Central memory CD8-positive, alpha-beta T cell (primary cell): Measurements from ENCODE around the gene OLFML2B.
"Not testable (repeated sequence)": the region's sequence is repeated elsewhere in the genome, so short reads cannot be mapped to it uniquely, and the experiment has no call there.

Source experiments
- ATAC-seq: fragments of 150-1000 bp; cut with Tn5 transposase; replicated peaks from 2 replicates; pipeline ENCODE4 v1.10.0; 2022; ENCODE audit warnings: mild to moderate bottlenecking, moderate FRiP score, moderate number of reproducible peaks; ENCODE audit not compliant: poor library complexity, severe bottlenecking; ENCODE audit errors: extremely low read depth
- DNase-seq, 2 donors: peaks; one replicate each; pipeline ENCODE4 v3.0.0; 2021; ENCODE audit warnings: low spot score in 2 of 2
- H3K27ac Mint-ChIP-seq: one replicate; pipeline ENCODE4 v1.8.0; 2022; ENCODE audit warnings: low read depth, mild to moderate bottlenecking, moderate library complexity, mixed read lengths
- H3K27me3 Mint-ChIP-seq: one replicate; pipeline ENCODE4 v1.8.0; 2022; ENCODE audit warnings: mixed read lengths
- H3K36me3 Mint-ChIP-seq: one replicate; pipeline ENCODE4 v1.8.0; 2022; ENCODE audit warnings: mild to moderate bottlenecking, moderate library complexity, mixed read lengths; ENCODE audit not compliant: insufficient read depth
- H3K4me1 Mint-ChIP-seq: one replicate; pipeline ENCODE4 v1.8.0; 2022; ENCODE audit warnings: mixed read lengths
- H3K4me3 Mint-ChIP-seq: one replicate; pipeline ENCODE4 v1.8.0; 2022; ENCODE audit warnings: mild to moderate bottlenecking, moderate library complexity, mixed read lengths
- H3K9me3 Mint-ChIP-seq: one replicate; pipeline ENCODE4 v1.8.0; 2022; ENCODE audit warnings: mixed read lengths

The OLFML2B gene

DNA sequence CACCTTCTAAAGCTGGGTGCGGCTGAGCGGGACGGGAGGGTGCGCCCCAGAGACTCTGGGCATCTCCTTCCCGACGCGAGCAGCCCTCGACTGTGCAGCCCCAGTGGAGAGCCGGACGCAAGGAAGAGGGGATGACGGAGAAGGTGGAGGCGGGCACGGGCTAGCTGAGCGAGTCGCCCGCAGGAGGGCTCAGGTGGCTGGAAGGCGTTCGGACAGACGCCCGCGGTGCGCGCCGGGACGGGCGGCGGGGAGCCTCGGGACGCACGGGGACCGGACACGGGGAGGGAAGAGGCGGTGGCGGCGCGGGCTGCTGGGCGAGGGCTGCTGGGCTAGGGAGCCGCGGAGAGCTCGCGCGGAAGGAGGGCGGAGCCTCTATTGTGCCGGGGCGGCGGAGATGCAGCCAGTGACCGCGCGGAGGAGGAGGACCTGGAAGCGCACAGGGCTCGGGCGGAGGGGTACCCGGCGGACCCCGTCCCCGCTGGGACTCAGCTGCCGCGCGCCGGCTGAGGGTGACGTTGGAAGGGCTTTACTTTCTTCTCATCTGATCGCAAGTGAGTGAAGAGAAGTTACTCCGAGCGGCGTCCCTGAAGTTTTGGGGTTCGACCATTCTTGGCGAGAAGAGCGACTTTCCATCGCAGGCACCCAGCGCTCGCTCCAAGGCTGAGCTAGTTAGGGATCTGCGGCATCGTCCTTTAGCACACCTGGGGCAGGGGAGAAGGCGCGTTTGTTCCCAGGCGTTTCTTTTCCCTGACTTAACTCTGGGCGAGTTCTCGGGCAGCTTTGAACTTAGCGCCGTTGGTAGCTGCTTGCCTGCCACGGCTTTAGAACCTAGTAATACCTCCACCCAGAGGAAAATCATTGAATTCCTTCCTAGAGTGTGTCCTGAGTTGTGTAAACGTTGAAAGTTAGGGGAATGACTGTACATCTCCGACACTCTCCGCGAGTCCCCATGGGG lies at the start of gene OLFML2B:
OLFML2B (minus strand) TSS at position 323 of the 955 bp plus-strand sequence. CDS start 439 bp downstream, outside the sequence.
- Mint-ChIP-seq H3K27ac (no peak within 1 kb of the TSS), H3K27me3 (peaks cover 85% of the 10 kb centered on the region), H3K9me3 (no peaks in the 10 kb centered on the region), H3K36me3 (no peaks in the 10 kb centered on the region), H3K4me3 (peak within 1 kb of the TSS; percentile 90), H3K4me1 (peaks cover 14% of the 10 kb centered on the region)
- ATAC-seq (peak; percentile 65), DNase-seq (no peak)

DNA sequence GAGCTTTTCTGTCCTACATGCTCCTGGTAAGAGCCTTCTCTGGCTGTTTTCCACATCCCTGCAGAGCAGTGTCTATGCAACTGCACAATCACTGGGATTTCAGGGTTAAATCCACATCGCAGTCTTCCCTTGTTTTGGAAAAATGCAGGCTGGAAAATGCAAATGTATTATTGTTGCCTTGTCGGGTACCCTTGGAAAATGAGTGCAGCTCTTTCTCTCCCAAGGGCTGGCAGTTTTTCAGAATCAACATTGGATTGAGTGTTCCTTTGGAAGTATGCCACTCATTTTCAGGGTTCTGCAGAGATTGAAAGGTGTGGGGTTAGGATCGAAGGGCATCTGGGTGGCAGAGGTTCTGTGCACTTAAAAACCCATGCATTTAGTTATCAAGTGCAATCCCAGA lies 49.1 kb upstream of the OLFML2B start:
- ATAC-seq (no peak), DNase-seq (no peak)
- Mint-ChIP-seq H3K4me3 (no peak overlapping the region), H3K4me1 (peaks cover 4% of the 10 kb centered on the region), H3K27me3 (peaks cover 84% of the 10 kb centered on the region), H3K36me3 (no peaks in the 10 kb centered on the region), H3K27ac (no peak overlapping the region), H3K9me3 (no peaks in the 10 kb centered on the region)

DNA sequence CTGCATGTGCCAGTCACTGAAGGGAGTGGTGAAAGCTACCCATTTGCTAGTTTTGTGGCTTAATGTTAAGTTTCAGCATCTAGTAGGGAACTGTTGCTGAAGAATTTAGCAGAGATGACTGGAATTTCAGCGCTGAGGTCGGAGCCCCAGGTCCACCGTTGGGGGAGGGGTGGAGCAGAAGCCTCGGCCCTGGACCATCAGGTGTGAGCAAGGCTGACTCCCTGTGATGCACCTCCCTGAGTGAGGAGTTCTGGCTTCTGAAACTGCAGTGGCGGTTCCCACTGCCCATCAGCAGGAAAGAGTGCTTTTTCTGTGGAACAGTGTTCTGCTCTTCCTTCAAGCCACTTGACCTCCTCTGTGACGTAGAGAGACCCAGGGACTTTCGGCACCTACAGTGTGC lies 47.2 kb upstream of the OLFML2B start:
- ATAC-seq (no peak), DNase-seq (no peak)
- Mint-ChIP-seq H3K9me3 (no peaks in the 10 kb centered on the region), H3K4me3 (peak overlapping the region; percentile 23), H3K27ac (no peak overlapping the region), H3K36me3 (no peaks in the 10 kb centered on the region), H3K4me1 (peaks cover 4% of the 10 kb centered on the region), H3K27me3 (peaks cover 73% of the 10 kb centered on the region)

DNA sequence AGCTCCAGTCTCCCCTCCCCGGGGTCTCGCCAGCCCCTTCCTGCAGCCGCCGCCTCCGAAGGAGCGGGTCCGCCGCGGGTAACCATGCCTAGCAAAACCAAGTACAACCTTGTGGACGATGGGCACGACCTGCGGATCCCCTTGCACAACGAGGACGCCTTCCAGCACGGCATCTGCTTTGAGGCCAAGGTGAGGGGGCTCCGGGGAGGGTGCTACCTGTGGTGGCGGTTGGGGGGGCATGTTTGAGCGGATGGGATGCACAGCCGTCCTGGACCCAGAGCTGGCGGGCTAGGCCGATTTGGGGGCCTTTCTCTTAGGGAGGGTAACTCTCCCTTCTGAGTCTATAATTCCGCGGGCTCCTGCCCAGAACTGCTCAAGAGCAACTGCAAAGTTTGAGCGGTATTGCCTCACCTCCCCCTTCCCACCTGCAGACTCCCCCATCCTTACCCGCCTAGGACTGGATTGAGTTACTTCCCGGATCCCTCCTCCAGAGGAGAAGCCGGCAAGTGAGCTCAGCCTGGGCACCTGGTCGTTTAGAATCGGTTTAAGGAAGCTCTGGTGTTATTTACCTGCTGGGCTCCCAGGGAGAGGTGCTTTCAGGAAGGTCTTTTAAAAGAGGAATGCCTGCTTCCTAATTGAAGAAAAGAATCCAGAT lies 46.6 kb upstream of the OLFML2B start:
- ATAC-seq (no peak), DNase-seq (no peak)
- Mint-ChIP-seq H3K27ac (no peak overlapping the region), H3K9me3 (no peaks in the 10 kb centered on the region), H3K36me3 (no peaks in the 10 kb centered on the region), H3K4me3 (peak overlapping the region; percentile 81), H3K4me1 (peaks cover 4% of the 10 kb centered on the region), H3K27me3 (peaks cover 73% of the 10 kb centered on the region)

- peak within 1 kb of the TSS; percentile 81 for H3K4me3 Mint-ChIP-seq
- DNase-seq = peak; percentile 35 to 42
- H3K36me3 Mint-ChIP-seq = no peaks in the 10 kb centered on the region
- no peak within 1 kb of the TSS for H3K27ac Mint-ChIP-seq
- no peaks in the 10 kb centered on the region for H3K9me3 Mint-ChIP-seq
- ATAC-seq = peak; percentile 94
- peaks cover 73% of the 10 kb centered on the region for H3K27me3 Mint-ChIP-seq
- peaks cover 4% of the 10 kb centered on the region for H3K4me1 Mint-ChIP-seq
These were observed 45.8 kb upstream of the OLFML2B start, which contains the start of gene NOS1AP for GRCh38 chr1:162069334-162070093. TSS of gene NOS1AP (plus strand) at chr1:162069691. CDS start at chr1:162070178, 487 bp downstream.

DNA sequence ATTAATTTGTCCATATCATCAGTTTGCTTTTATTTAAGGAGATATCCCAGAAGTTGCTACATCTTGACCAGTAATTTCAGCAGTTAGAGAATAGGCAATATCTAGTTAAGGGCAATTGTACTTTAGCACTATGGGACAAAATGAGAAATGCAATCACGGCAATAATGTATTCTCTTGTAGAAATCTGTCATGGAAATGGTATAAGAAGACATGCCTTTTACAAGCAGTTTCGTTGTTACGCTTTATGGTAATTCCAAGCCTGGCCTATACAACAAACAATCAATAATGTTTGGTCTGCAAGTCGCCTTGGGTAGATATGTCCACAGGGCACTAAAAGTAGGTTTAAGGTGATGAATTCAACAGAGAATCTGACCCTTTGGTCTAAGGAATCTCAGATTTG lies 44.6 kb upstream of the OLFML2B start:
- DNase-seq = no peak
- H3K4me3 Mint-ChIP-seq = peak overlapping the region; percentile 54
- H3K36me3 Mint-ChIP-seq = no peaks in the 10 kb centered on the region
- H3K9me3 Mint-ChIP-seq = no peaks in the 10 kb centered on the region
- H3K27ac Mint-ChIP-seq = no peak overlapping the region
- H3K4me1 Mint-ChIP-seq = peaks cover 4% of the 10 kb centered on the region
- ATAC-seq = no peak
- peaks cover 77% of the 10 kb centered on the region for H3K27me3 Mint-ChIP-seq

DNA sequence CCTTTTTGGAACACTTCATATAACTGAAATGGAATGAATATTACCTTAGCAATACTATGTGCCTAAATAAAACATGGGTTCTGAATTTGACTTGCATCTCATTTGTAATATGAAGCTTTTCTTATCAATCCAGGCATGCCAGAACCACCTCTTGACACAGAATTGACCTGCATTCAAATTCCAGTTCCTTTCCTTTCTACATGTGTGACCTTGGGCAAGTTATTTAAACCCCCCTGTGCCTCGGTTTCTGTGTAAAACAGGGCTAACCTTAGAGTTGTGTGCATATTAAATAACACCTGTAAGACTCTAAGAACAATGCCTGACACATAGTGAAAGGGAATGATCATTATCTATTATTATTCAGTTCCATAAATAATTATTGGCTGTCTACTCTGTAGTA lies 43.8 kb upstream of the OLFML2B start:
- Mint-ChIP-seq H3K27ac (no peak overlapping the region), H3K4me1 (peaks cover 4% of the 10 kb centered on the region), H3K4me3 (no peak overlapping the region), H3K9me3 (no peaks in the 10 kb centered on the region), H3K27me3 (peaks cover 81% of the 10 kb centered on the region), H3K36me3 (no peaks in the 10 kb centered on the region)
- no peak for ATAC-seq
- DNase-seq = no peak

GRCh38 chr1:162066836-162067235 lies 43.2 kb upstream of the OLFML2B start:
- DNase-seq, H3K4me1 Mint-ChIP-seq, H3K4me3 Mint-ChIP-seq, H3K9me3 Mint-ChIP-seq, H3K27ac Mint-ChIP-seq, H3K36me3 Mint-ChIP-seq, ATAC-seq: not testable (repeated sequence)
- H3K27me3 Mint-ChIP-seq = peaks cover 81% of the 10 kb centered on the region

DNA sequence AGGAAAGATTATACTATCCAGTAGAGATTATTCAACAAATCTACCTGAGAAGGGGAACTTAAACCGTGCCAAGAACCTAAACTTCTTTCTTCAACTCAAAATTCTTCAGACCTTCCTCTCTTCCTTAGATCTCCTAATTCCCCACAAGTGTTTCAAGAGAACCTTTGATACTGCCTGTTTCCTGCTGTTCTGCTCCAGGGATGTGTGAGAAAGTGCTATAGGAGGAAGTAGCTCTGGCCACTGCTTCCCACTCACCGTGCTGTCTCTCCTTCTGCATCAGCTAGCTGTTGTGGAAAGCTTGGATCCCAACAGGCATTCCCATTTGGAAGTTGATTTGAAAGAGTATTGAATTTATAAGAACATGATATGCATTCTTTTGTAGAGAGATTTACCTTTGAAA lies 41.3 kb upstream of the OLFML2B start:
- ATAC-seq (no peak), DNase-seq (no peak)
- Mint-ChIP-seq H3K9me3 (no peaks in the 10 kb centered on the region), H3K27ac (no peak overlapping the region), H3K4me3 (no peak overlapping the region), H3K4me1 (peaks cover 1% of the 10 kb centered on the region), H3K36me3 (peaks cover 1% of the 10 kb centered on the region), H3K27me3 (peaks cover 68% of the 10 kb centered on the region)

GRCh38 chr1:162062542-162063015 lies 38.9 kb upstream of the OLFML2B start:
- no peak overlapping the region for H3K4me3 Mint-ChIP-seq
- no peak overlapping the region for H3K27ac Mint-ChIP-seq
- no peak for ATAC-seq
- no peaks in the 10 kb centered on the region for H3K4me1 Mint-ChIP-seq
- peaks cover 51% of the 10 kb centered on the region for H3K27me3 Mint-ChIP-seq
- H3K36me3 Mint-ChIP-seq = peaks cover 4% of the 10 kb centered on the region
- H3K9me3 Mint-ChIP-seq = no peaks in the 10 kb centered on the region
- DNase-seq = no peak

GRCh38 chr1:162060314-162060713 lies 36.6 kb upstream of the OLFML2B start:
- Mint-ChIP-seq H3K36me3 (peaks cover 4% of the 10 kb centered on the region), H3K27me3 (peaks cover 40% of the 10 kb centered on the region), H3K9me3 (no peaks in the 10 kb centered on the region), H3K4me1 (no peaks in the 10 kb centered on the region), H3K27ac (no peak overlapping the region), H3K4me3 (no peak overlapping the region)
- no peak for DNase-seq
- ATAC-seq = no peak

GRCh38 chr1:162059721-162060120 lies 36.1 kb upstream of the OLFML2B start:
- H3K4me3 Mint-ChIP-seq = no peak overlapping the region
- H3K9me3 Mint-ChIP-seq = no peaks in the 10 kb centered on the region
- no peak overlapping the region for H3K27ac Mint-ChIP-seq
- peaks cover 34% of the 10 kb centered on the region for H3K27me3 Mint-ChIP-seq
- H3K36me3 Mint-ChIP-seq = peaks cover 4% of the 10 kb centered on the region
- H3K4me1 Mint-ChIP-seq = no peaks in the 10 kb centered on the region
- no peak for ATAC-seq
- DNase-seq = no peak
